Calu3 (cell line): ENCODE results near the gene AKAP7. TPM values are rescaled to one million over a fixed set of nuclear protein-coding genes. Genes with fewer than 3 reads are reported as not detected.

Experiments used
- BruUV-seq: library from RNA; stranded (reverse); fragments of 400-500 nt; replicated peaks from 2 replicates; lab custom pipeline; 2021; lab: Mats Ljungman, UMichigan
- CTCF ChIA-PET: fragments of 300-600 bp; sonication (Branson Sonifier 250); formaldehyde crosslinking; loops from one replicate; lab custom pipeline; 2022; ENCODE audit warnings: antibody characterized with exemption; lab: Charles Lee
- DNase-seq: peaks from one replicate; pipeline ENCODE4 v3.0.0; 2022
- H3K27ac Mint-ChIP-seq: one replicate; pipeline ENCODE4 v1.8.0; 2022; ENCODE audit warnings: mixed read lengths; ENCODE audit not compliant: unreplicated experiment
- H3K27me3 Mint-ChIP-seq: one replicate; pipeline ENCODE4 v1.8.0; 2022; ENCODE audit warnings: mixed read lengths; ENCODE audit not compliant: unreplicated experiment
- H3K36me3 Mint-ChIP-seq: one replicate; pipeline ENCODE4 v1.8.0; 2022; ENCODE audit warnings: mild to moderate bottlenecking, moderate library complexity, mixed read lengths; ENCODE audit not compliant: insufficient read depth, unreplicated experiment
- H3K4me1 Mint-ChIP-seq: one replicate; pipeline ENCODE4 v1.8.0; 2022; ENCODE audit warnings: mild to moderate bottlenecking, low read depth, mixed read lengths; ENCODE audit not compliant: unreplicated experiment
- H3K4me3 Mint-ChIP-seq: one replicate; pipeline ENCODE4 v1.8.0; 2022; ENCODE audit warnings: mild to moderate bottlenecking, low read depth, moderate library complexity, mixed read lengths; ENCODE audit not compliant: unreplicated experiment
- H3K9me3 Mint-ChIP-seq: one replicate; pipeline ENCODE4 v1.8.0; 2022; ENCODE audit warnings: low read depth, mixed read lengths; ENCODE audit not compliant: unreplicated experiment
- CTCF ChIP-seq: fragments of 200-600 bp; IDR thresholded peaks from one replicate; pipeline ENCODE4 v1.8.0; 2022; ENCODE audit warnings: antibody characterized with exemption; ENCODE audit not compliant: unreplicated experiment
- intact Hi-C: fragments of 100-400 bp; cut with micrococcal nuclease; formaldehyde crosslinking; loops from one replicate; pipeline ENCODE4 v1.10.0; 2022; ENCODE audit not compliant: unreplicated experiment
- total RNA-seq: library from RNA; stranded (reverse); gene quantifications from 2 replicates; pipeline ENCODE4 v1.2.3, GENCODE V29; 2022

AKAP7 gene
- total RNA-seq, 1 experiment from 2014 or later: 7.7 TPM

- Mint-ChIP-seq H3K27me3 (no peaks in the 10 kb centered on the region), H3K9me3 (no peaks in the 10 kb centered on the region), H3K36me3 (no peaks in the 10 kb centered on the region), H3K4me1 (peaks cover 22% of the 10 kb centered on the region), H3K27ac (no peak overlapping the region), H3K4me3 (no peak overlapping the region)
- TF ChIP-seq CTCF: no peak
- DNase-seq: no peak
- no TSS peak for BruUV-seq
- intact Hi-C loops: no loop called here
- CTCF ChIA-PET: no interaction called here
Observed at GRCh38 chr6:131175564-131175963, 40.3 kb downstream of the AKAP7 start.

- Mint-ChIP-seq H3K4me3 (no peak overlapping the region), H3K27ac (no peak overlapping the region), H3K36me3 (no peaks in the 10 kb centered on the region), H3K9me3 (no peaks in the 10 kb centered on the region), H3K4me1 (peaks cover 4% of the 10 kb centered on the region), H3K27me3 (no peaks in the 10 kb centered on the region)
- intact Hi-C loops: no loop called here
- CTCF ChIA-PET: no interaction called here
- no peak for DNase-seq
- TF ChIP-seq CTCF: no peak
- BruUV-seq: no TSS peak
Observed at GRCh38 chr6:131177996-131178395, 42.7 kb downstream of the AKAP7 start.

- BruUV-seq: no TSS peak
- no peak overlapping the region for H3K4me3 Mint-ChIP-seq
- DNase-seq: peak; percentile 16
- no peak for TF ChIP-seq CTCF
- H3K36me3 Mint-ChIP-seq: no peaks in the 10 kb centered on the region
- CTCF ChIA-PET: interaction anchor here (0.6 to 0.7 kb wide), 2 partner anchors 59 to 496 kb away, joined by 3 to 4 read pairs; no protein-coding TSS in a partner anchor
- H3K4me1 Mint-ChIP-seq: peaks cover 8% of the 10 kb centered on the region
- intact Hi-C loops: loop anchor here (1.0 kb wide), 1 partner anchor 351 kb away; no protein-coding TSS in a partner anchor
- H3K9me3 Mint-ChIP-seq: no peaks in the 10 kb centered on the region
- H3K27me3 Mint-ChIP-seq: no peaks in the 10 kb centered on the region
- H3K27ac Mint-ChIP-seq: no peak overlapping the region
Observed at GRCh38 chr6:131182991-131183425, 47.7 kb downstream of the AKAP7 start.

GRCh38 chr6:131183427-131184095 is 48.3 kb downstream of the AKAP7 start:
- BruUV-seq: no TSS peak
- Mint-ChIP-seq H3K9me3 (no peaks in the 10 kb centered on the region), H3K4me1 (peaks cover 8% of the 10 kb centered on the region), H3K36me3 (no peaks in the 10 kb centered on the region), H3K27me3 (no peaks in the 10 kb centered on the region), H3K4me3 (no peak overlapping the region), H3K27ac (no peak overlapping the region)
- no peak for TF ChIP-seq CTCF
- intact Hi-C loops: loop anchor here (1.0 kb wide), 1 partner anchor 351 kb away; no protein-coding TSS in a partner anchor
- CTCF ChIA-PET: interaction anchor here (0.6 to 0.7 kb wide), 2 partner anchors 58 to 496 kb away, joined by 3 to 4 read pairs; no protein-coding TSS in a partner anchor
- no peak for DNase-seq
